KMS-11 (cell line): ENCODE data around the gene RAE1.
A peak's percentile ranks its signal among the peaks of the same experiment; 100 is the strongest.

Experiments
- H2AFZ ChIP-seq: fragments of 200-600 bp; sonication (generic); 2 replicates; pipeline ENCODE4 v1.6.1; 2016; ENCODE audit warnings: antibody characterized with exemption, mixed run types, low read depth
- H3K27ac ChIP-seq: fragments of 200-600 bp; sonication (generic); 2 replicates; pipeline ENCODE4 v1.6.1; 2016; ENCODE audit warnings: mild to moderate bottlenecking, mixed run types
- H3K27me3 ChIP-seq: fragments of 200-600 bp; sonication (generic); 2 replicates; pipeline ENCODE4 v1.6.1; 2017; ENCODE audit warnings: mild to moderate bottlenecking, low read depth, mixed run types, moderate library complexity; ENCODE audit not compliant: insufficient read depth
- H3K36me3 ChIP-seq: fragments of 200-600 bp; sonication (generic); 2 replicates; pipeline ENCODE4 v1.6.1; 2017; ENCODE audit warnings: mild to moderate bottlenecking, mixed run types; ENCODE audit not compliant: insufficient read depth
- H3K4me1 ChIP-seq: fragments of 200-600 bp; sonication (generic); 2 replicates; pipeline ENCODE4 v1.6.1; 2016; ENCODE audit warnings: mild to moderate bottlenecking, low read depth, mixed run types; ENCODE audit not compliant: poor library complexity, severe bottlenecking
- H3K4me2 ChIP-seq: fragments of 200-600 bp; sonication (generic); 2 replicates; pipeline ENCODE4 v1.7.0; 2016; ENCODE audit warnings: mild to moderate bottlenecking, mixed run types
- H3K4me3 ChIP-seq: fragments of 200-600 bp; sonication (generic); IDR thresholded peaks from 2 replicates; pipeline ENCODE4 v1.6.1; 2017; ENCODE audit warnings: low read depth, low read length, mixed read lengths; ENCODE audit not compliant: insufficient read depth
- H3K79me2 ChIP-seq: fragments of 200-600 bp; sonication (generic); 2 replicates; pipeline ENCODE4 v1.6.1; 2016; ENCODE audit warnings: low read depth, mixed run types; ENCODE audit not compliant: insufficient read depth
- H3K9ac ChIP-seq: fragments of 200-600 bp; sonication (generic); 2 replicates; pipeline ENCODE4 v1.6.1; 2016; ENCODE audit warnings: mild to moderate bottlenecking, mixed run types
- H4K20me1 ChIP-seq: fragments of 200-600 bp; sonication (generic); 2 replicates; pipeline ENCODE4 v1.6.1; 2016; ENCODE audit warnings: mild to moderate bottlenecking, mixed run types; ENCODE audit not compliant: insufficient read depth
- CTCF ChIP-seq: fragments of 200-600 bp; sonication (generic); conservative IDR thresholded peaks from 2 replicates; pipeline ENCODE4 v1.6.1; 2017; ENCODE audit warnings: low read depth, mild to moderate bottlenecking, antibody characterized with exemption, low read length, moderate library complexity, mixed read lengths

Gene RAE1

GRCh38 chr20:57327820-57328219 is 23.2 kb upstream of the RAE1 start:
- H3K79me2 ChIP-seq, result no peaks in the 10 kb centered on the region
- TF ChIP-seq CTCF, result no peak
- peaks cover 8% of the 10 kb centered on the region for H3K4me1 ChIP-seq
- H3K27me3 ChIP-seq, result no peaks in the 10 kb centered on the region
- H3K4me3 ChIP-seq, result no peak overlapping the region
- no peaks in the 10 kb centered on the region for H4K20me1 ChIP-seq
- H3K9ac ChIP-seq, result no peak overlapping the region
- no peak overlapping the region for H3K27ac ChIP-seq
- no peaks in the 10 kb centered on the region for H3K36me3 ChIP-seq
- no peak overlapping the region for H2AFZ ChIP-seq
- H3K4me2 ChIP-seq, result no peak overlapping the region

- H3K4me3 ChIP-seq, result no peak within 1 kb of the TSS
- no peaks in the 10 kb centered on the region for H3K79me2 ChIP-seq
- peaks cover 8% of the 10 kb centered on the region for H3K4me1 ChIP-seq
- H3K9ac ChIP-seq, result no peak within 1 kb of the TSS
- no peaks in the 10 kb centered on the region for H3K27me3 ChIP-seq
- no peak within 1 kb of the TSS for H3K27ac ChIP-seq
- no peak within 1 kb of the TSS for H3K4me2 ChIP-seq
- 0 out of 2 replicates have a peak, but pooled peaks have one; percentile 18 for TF ChIP-seq CTCF
- H3K36me3 ChIP-seq, result no peaks in the 10 kb centered on the region
- no peak within 1 kb of the TSS for H2AFZ ChIP-seq
- H4K20me1 ChIP-seq, result no peaks in the 10 kb centered on the region
Measured at GRCh38 chr20:57329608-57330221, 21.3 kb upstream of the RAE1 start, which contains the start of gene SPO11. Gene SPO11 (plus strand): TSS chr20:57329803. CDS start chr20:57329868, 65 bp downstream.

- Histone ChIP-seq H2AFZ (no peak overlapping the region), H3K27ac (no peak overlapping the region), H3K79me2 (no peaks in the 10 kb centered on the region), H3K9ac (no peak overlapping the region), H3K4me1 (peaks cover 8% of the 10 kb centered on the region), H3K4me3 (no peak overlapping the region), H3K4me2 (no peak overlapping the region), H4K20me1 (no peaks in the 10 kb centered on the region), H3K27me3 (no peaks in the 10 kb centered on the region), H3K36me3 (no peaks in the 10 kb centered on the region)
- TF ChIP-seq CTCF, result no peak
Measured at GRCh38 chr20:57330998-57331397, 20.1 kb upstream of the RAE1 start.

GRCh38 chr20:57332105-57333089 is 18.7 kb upstream of the RAE1 start:
- no peaks in the 10 kb centered on the region for H3K79me2 ChIP-seq
- no peak overlapping the region for H3K9ac ChIP-seq
- TF ChIP-seq CTCF, result peak; percentile 63
- no peak overlapping the region for H3K27ac ChIP-seq
- no peak overlapping the region for H2AFZ ChIP-seq
- no peak overlapping the region for H3K4me2 ChIP-seq
- H3K4me3 ChIP-seq, result no peak overlapping the region
- peaks cover 8% of the 10 kb centered on the region for H3K4me1 ChIP-seq
- H3K36me3 ChIP-seq, result no peaks in the 10 kb centered on the region
- no peaks in the 10 kb centered on the region for H3K27me3 ChIP-seq
- no peaks in the 10 kb centered on the region for H4K20me1 ChIP-seq
